Suprapubic skin (tissue), 3 donors: ENCODE data around the gene AGAP1.

Source experiments
- CTCF ChIP-seq, 2 donors: fragments of 200-600 bp in 1 of 2; fragments of 450-650 bp in 1 of 2; sonication (generic) in 1 of 2; IDR thresholded peaks; one replicate each; pipeline ENCODE4 v1.5.1; 2016 to 2019; ENCODE audit warnings: antibody characterized with exemption in 2 of 2, mild to moderate bottlenecking in 1 of 2, moderate library complexity in 1 of 2
- POLR2A ChIP-seq, 2 donors: fragments of 450-650 bp; IDR thresholded peaks; one replicate each; pipeline ENCODE4 v1.6.1; 2017; ENCODE audit warnings: antibody characterized with exemption in 2 of 2, mild to moderate bottlenecking in 2 of 2, moderate library complexity in 2 of 2

DNA sequence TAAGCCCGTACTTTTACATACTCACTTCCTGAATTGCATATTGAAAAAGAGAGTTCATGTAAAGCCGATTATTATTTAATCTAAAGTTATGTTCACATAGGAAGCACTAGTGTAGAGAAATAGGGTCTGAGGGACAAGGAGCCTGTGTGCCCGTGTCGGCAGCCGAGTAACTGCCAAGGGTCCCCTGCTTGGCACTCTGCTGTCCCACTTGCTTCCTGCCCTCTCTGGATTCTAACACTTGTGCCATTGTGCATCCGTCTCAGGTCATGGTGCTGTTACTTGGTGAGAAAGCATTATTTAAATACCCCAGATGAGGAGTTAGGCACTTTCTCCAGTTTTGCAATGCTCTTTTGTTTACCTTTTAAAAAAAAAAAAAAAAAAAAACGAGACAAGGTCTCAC, 236.3 kb downstream of the AGAP1 start:
- TF ChIP-seq CTCF (IDR thresholded peaks at IDR 0.05) (no peak), POLR2A (IDR thresholded peaks at IDR 0.05) (no peak)
